Hepatic stellate cell (primary cell): Measurements from ENCODE around the gene ATP2C2.

Source experiments
- DNase-seq: peaks from one replicate; pipeline ENCODE4 v3.0.0; 2011; ENCODE audit warnings: low spot score

Gene ATP2C2

DNA sequence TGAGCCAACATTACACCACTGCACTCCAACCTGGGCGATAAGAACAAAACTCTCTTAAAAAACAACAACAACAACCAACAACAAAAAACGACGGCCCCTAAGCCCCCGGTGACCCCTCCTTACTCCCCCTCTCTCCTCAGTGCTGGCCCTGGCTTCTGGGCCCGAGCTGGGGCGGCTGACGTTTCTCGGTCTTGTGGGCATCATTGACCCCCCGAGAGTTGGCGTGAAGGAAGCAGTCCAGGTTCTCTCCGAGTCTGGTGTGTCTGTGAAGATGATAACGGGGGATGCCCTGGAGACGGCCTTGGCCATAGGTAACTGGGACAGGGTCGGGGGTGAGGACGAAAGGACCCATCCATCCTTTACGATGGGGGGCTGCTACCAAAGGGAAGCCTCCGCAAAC, 83.4 kb downstream of the ATP2C2 start:
- DNase-seq: no peak

DNA sequence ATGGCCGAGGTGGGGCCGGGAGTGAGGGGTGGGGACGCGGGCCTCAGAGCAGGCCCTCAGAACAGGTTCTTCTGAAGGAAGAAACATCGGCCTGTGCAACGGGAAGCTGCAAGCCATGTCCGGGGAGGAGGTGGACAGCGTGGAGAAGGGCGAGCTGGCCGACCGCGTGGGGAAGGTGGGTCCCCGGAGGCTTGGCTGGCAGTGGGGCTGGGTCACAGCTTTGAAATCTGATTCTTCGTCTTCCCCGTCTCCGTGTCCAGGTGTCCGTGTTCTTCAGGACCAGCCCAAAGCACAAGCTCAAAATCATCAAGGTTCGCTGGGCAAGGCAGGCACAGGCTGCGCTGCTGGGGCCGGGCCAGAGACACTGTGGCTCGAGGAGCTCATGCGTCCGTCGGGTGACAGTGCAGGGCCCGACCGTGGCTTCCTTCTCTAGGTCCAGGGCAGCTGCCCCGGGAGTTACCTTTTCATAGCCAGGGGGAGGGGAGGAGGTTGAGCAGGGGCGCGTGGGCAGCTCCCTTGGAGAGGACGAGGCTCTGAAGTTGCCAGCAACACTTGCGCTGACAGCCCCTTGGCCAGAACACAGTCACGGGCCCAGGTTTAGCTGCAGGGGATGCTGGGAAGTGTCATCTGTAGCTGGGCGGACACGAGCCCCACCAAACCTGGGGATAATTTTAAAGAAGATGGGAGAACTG, 84.9 kb downstream of the ATP2C2 start:
- no peak for DNase-seq

DNA sequence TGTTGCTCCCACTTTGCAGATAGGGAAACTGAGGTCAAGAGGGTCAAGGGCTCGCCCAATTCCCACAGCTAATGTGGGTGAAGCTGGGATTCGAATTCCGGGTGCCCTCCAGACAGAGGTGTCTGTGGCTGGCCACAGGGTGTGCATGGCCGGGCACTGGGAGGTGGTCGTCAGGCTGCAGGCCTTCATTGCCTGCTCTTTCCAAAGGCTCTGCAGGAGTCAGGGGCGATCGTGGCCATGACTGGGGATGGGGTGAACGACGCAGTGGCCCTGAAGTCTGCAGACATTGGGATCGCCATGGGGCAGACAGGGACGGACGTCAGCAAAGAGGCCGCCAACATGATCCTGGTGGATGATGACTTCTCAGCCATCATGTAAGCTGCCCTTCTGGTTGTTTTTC, 86.3 kb downstream of the ATP2C2 start:
- no peak for DNase-seq

DNA sequence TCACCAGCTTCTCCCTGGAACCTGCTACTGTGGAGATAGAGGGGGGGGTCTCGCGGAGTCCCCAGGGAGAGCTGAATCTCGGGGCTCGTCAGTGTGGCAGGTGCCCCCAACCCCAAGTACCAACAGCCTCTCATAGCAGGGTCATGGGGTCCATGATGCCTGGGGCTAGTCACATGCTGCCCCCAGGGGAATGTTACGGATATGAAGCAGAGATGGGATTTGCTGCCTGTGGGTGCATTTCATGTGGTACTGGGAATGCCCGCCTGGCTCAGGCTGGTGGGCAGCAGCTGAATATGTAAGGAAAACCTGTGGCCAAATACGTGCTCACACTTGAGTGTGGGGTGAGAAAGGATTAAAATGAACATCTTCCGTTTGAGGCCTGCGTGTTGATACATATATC, 86.7 kb downstream of the ATP2C2 start:
- DNase-seq: no peak

DNA sequence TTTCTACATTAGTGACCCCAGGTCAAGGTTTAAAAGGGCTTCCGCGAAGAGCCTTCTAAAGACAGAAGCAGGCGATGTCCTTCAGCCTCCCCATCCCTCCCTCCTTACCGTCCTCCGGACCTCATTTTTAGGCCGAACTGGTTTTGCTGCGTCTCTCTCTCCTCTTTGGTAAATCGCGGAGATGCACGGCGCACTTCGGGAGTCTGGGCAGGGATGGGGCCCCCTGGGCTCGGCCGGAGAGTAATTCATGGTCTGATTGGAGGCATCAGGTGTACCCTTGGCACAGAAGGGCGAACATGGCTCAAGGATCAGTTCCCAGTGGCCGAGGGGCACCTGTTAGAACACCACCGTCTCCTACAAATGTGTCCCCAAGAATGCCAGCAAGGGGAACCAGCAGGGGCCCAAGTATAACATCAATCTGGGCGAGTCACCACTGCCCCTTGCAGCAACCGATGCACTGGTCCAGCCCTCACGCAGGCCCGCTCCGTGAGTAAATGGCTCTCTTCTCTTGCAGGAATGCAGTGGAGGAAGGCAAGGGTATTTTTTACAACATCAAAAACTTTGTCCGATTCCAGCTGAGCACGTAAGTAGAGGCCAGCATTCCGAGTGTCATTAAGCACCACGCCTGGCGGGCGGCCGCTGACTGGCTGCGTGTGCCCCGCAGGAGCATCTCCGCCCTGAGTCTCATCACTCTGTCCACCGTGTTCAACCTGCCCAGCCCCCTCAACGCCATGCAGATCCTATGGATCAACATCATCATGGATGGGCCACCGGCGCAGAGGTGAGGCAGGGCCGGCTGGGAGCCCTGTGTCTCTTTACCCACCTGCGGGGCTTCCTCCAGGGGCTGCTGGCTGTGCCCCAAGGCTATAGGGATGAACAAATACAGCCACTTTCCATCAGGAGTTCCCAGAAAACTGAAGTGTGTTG, 90.5 kb downstream of the ATP2C2 start:
- DNase-seq: no peak

DNA sequence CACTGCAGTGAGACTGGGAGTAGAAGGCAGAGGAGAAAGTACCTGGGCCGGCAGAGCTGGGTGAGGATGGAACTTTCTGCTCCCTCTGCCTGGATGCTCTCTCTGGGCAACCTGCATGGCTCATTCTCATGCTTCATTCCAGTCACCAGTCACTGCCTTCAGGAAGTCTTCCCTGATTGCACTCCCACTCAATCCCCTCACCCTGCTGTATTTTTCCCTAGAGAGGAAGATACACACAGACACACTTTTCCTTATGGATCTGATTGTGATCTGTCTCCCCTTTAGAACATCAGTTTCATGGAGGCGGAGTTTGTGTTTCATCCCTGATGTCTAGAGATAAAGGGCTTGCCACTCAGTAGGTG, 91.2 kb downstream of the ATP2C2 start:
- DNase-seq: no peak

DNA sequence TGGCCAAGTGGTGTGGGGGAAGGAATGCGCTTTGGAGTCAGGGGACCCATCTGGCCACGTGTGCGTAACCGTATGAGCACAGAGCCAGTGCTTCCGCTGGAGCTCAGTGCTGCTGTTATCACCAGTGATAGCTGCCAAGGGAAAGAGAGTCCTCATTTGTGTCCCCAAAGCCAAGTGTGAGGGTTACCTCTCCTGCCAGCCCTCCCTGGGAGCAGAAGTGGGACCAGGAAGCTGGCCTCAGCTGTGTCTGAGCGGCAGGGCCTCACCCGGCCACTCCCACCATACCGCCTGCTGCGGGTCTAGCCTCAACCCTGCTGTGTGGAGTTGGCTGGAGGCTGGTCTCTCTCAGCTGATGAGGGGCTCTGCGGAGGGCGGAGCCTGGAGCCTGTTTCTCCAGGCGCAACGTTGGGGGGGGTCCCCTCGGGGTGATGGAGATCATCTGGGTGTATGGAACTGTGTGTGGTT, 91.6 kb downstream of the ATP2C2 start:
- DNase-seq: no peak

DNA sequence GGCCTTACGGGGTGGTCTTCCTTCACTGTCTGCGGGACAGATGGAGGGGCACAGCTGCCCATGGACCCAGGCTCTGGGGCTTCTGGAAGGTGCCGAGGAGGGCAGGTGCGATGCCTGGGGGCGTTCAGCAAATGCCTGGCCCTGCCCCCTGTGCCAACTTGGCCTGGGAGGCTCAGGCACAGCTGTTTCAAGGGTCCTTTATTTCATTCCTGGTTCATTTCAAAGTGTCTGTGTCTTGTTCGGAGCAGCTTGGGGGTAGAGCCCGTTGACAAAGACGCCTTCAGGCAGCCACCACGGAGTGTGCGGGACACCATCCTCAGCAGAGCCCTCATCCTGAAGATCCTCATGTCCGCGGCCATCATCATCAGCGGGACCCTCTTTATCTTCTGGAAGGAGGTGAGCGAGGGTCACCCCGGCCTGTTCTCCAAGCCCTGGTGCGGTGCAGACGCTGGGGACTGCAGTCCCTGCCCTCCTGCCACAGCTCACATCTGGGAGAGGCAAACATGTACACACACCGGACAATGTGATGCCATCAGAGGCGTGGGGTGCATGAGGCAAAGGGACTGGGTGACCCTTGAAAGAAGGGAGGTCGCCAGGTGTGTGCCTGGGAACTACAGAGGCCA, 92.2 kb downstream of the ATP2C2 start:
- DNase-seq: no peak

DNA sequence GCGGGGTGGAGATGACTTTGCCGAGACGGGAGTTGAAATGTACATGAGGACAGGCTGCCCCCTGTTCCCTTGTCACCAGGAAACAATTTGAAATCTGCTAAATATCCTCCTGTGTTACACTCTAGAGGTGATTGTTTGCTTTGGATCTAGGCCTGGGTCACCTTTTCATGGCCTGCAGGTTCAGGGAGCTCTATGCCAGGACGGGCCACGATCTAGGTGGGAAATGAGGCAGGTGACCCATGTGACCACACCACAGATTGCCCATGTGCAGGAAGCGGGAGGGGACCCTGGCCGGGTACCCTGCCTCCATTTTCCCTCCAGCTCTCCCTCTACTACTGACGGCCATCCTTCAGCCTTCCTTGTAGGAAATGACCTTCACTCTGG, 92.7 kb downstream of the ATP2C2 start:
- no peak for DNase-seq

DNA sequence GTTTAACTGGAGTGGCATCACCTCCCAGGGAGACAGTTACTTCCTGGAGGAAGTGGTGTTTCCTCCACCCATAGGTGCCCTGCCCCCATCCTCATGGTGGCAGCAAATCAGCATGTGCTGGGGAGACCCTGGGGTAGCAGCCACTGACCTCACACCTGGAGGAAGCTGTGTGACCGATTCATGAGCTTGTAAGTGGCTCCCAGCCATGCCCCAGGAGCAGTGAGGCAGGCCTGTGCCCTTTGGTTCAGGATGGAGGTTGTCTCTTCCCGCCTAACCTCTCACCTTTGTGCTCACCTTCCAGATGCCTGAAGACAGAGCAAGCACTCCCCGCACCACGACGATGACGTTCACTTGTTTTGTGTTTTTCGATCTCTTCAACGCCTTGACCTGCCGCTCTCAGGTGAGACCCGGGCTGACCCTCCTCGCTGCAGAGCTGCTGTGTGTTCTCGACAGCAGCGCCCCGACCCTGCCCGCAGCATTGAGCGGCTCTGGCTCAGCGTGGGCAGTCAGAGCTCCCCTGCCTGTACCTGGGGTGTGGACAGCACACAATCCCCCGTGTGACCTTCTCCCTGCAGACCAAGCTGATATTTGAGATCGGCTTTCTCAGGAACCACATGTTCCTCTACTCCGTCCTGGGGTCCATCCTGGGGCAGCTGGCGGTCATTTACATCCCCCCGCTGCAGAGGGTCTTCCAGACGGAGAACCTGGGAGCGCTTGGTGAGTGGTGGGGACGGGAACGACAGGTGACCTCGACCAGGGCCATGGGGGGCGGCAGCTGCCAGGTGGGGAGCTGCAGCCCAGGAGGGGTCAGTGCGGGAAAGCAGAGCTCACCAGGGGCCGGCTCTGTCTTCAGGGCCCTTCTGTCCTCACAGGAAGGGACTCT, 93.3 kb downstream of the ATP2C2 start:
- no peak for DNase-seq

DNA sequence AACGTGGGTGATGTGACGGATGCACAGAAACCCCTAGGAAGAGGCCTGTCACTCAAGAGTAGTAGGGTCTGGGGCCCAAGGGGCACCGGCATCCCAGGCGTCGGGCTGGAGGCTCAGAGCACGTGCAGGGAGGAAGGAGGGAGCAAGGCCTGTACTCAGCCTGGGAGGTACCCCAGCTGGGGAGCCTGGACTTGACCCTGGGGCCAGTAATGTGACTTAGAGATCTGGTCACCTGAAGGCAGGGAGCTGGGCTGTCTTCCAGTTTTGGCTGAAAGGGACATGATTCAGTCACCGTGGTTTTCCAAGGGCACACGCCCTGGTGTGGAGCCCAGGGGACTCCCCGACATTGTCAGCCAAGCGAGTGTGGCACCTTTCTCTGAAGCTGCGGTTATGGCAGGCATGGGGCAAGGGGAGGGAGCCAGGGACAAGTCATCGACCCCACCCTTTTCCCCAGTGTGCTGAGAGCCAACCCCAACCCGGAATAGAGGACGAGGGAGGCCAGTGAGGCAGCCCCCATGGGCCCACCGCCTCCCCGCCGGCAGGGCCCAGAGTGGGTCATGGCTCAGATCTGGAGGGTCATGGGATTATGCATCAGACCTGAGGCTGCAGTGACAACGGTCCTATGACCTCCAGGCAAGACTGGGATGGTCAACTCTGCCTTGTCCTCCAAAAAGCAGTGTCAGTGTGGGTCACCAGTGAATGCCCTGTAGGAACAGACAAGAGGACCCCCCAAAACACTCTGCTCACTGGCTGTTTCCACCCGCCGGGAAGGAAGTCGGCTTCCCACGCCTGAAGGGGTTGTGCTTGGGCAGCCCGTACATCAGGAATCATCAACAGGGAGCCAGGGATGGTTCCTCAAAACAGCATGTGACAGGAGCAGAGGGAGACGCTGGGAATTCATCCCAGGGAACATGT, 94.2 kb downstream of the ATP2C2 start:
- DNase-seq: no peak

DNA sequence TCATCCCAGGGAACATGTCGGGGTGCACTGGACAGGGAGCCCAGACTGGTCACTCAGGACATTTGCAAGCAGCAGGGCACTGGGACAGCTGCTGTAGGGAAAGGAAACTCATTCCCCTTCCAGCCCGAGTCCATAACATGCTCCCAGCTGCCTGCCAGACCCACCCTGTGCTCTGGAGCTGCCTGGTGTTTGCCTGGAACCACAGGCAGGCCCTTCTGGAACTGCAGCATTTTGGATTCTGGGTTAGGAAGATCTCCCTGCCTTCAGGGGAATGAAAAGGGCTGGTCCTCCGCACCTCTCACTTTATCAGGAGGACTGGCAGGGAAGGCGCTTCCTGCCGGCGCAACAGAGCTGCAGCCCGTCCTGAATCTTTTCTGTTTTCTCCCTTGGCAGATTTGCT, 94.9 kb downstream of the ATP2C2 start:
- no peak for DNase-seq

DNA sequence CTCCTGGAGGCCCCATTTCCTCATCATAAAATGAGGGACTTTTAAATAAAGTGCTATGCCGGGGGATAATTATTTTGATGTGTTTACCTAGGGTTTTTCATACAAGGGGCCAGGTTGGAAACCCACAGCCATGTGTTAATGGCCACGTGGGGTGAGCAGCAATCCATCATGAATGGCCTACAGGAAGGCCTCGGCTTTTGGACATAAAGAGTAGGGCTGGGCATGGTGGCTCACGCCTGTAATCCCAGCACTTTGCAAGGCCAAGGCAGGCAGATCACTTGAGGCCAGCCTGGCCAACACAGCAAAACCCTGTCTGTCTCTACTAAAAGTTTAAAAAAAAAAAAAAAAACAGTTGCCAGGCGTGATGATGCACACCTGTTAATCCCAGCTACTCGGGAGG, 95.8 kb downstream of the ATP2C2 start:
- no peak for DNase-seq

DNA sequence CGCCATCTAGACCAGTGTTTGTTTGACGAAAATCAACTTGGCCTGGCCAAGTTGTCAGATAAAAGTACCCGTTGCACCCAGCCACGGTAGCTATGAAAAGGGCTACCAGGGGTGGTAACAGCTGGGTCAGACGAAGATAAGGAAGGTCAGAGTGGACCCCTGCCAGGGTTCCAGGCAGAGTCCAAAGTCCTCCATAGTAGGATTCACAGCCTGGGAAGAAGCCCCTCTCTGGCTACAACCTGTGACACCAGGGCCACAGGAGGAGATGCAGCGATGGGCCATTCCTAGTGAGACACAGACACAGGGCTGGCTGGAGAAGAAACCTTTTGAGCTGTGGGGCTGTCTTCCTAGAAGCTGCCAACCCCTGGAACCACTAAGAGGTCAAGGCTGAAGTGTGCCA, 96.8 kb downstream of the ATP2C2 start:
- DNase-seq: no peak

DNA sequence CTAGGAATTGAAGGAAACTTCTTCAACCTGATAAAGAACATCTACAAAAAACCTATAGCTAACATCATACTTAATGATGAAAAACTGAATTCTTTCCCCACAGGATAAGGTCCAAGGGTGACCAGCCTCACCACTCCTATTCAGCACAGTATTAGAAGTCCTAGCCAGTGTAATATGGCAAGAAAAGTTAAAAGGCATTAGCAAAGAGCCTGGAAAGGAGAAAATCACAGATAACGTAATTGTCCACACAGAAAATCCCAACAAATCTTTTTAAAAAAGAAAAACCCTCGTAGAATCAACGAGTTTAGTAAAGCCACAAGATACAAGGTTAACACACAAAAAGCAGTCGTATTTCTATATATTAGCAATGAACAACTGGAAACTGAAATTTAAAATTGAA, 98.4 kb downstream of the ATP2C2 start:
- no peak for DNase-seq

DNA sequence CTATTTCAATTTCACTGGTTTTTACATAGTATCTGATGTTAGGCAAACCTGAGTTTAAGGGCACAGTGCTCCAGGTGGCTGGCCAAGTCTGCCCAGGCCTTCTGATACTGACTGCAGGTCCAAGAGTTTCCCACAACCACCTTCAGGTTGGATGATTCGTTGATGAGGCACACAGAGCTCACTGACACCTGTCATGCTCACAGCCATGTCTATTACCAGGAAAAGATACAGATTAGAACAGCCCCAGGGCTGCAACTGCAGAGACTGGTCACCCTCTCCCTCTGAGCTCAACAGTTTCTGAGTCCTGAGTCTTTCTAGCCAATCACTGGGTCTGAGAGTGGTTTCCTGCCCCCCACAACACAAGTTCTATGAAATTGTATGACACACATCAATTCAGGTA, 98.9 kb downstream of the ATP2C2 start:
- DNase-seq: no peak

DNA sequence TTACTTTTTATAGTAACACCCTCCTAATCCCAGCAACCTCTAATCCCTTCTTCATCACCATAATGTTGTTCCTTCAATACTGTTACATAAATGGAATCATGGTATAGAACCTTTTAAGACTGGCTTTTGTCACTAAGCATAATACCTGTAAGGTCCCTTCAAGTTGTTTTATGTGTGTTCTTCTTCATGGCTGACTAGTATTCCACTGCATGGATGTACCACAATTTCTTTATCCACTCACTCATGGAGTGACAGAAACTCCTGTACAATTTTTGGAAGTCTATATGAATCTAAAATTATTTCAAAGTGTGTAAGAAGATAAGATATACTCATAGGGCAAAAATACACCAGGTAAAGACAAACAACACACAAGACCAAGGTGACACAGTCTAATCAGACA, 99.4 kb downstream of the ATP2C2 start:
- no peak for DNase-seq

DNA sequence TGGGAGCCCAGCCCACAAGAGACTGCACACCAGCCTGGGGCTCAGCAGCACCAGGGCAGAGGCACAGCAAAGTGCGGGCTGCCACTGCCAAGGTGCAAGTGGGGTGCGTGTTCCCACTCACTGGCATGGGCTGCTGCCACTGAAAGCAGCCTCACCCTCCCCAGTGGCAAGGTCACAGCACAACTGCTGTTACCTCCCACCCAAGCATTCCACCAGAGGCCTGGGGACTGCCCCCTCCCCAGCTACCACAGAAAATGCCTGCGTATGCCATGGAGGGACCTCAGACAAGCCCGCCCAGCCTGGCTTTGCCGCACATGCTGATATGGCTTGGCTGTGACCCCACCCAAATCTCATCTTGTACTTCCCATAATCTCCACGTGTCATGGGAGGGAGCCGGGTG, 103.0 kb downstream of the ATP2C2 start:
- DNase-seq: no peak

DNA sequence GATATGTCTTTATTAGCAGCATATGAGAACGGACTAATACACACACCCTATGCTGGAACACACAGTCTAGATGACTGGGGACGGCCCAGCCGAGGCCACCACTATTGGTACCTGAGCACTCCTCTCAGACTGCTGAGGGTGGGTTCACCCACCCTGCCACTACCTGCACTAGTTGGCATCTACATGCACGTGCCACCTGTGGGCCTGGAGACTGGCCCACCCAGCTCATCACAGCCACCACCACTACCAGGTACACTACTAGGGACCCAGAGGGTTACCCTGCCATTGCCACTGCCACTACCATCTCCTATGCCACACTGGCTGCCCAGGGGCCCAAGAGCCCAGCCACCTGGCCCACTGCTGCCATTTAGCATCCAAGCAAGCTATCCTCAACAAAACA, 103.6 kb downstream of the ATP2C2 start:
- no peak for DNase-seq

DNA sequence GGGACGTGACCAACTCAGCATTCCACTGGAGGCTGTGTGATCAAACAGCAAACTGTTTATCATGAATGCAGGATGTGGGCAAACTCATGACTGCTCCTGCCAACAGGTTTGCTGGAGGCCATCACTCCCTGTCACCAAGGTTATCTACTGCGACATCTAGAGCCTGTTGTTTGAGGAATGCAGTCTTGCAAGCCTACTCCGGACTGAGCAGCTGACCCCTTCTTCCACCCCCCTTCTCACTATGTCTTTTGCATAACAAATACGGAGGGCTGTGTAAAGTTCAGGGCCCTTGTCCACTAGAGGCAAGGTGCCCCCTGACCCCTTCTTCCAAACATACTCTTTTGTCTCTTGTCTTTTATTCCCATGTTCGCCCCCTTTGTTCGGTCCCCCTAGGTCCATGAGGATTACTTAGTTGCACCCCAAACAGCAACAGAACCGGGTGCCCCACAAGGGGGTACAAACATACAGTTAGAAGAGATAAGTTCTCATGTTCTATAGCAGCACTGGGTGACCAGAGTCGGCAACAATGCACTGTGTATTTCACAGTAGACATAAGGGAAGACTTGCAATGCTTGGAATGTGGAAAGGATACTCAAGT, 107.4 kb downstream of the ATP2C2 start:
- DNase-seq: no peak

DNA sequence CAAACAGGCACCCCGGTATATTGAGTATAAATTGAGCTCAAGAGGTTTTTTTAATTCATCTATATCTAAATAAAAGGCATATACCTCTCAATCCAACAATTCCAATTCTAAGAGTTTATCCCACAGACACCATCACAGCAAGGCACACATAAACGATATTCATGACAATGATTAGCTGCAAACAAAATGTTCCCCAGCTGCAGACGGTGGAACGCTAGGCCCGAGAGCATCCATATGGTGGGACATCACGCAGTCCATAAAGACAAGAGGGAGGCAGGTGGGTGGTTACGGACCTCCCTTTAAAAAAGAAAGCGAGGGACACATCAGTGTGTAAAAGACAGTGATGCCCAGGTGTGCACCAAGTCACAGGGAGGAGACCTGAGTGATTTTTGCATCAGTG, 108.1 kb downstream of the ATP2C2 start:
- DNase-seq: no peak
